ENCODE data around the gene RECK. TPM values are rescaled to one million over a fixed set of nuclear protein-coding genes. Genes with fewer than 3 reads are reported as not detected.

Gene RECK
- total RNA-seq, 1 experiment from 2014 or later = 19.4 TPM

DNA sequence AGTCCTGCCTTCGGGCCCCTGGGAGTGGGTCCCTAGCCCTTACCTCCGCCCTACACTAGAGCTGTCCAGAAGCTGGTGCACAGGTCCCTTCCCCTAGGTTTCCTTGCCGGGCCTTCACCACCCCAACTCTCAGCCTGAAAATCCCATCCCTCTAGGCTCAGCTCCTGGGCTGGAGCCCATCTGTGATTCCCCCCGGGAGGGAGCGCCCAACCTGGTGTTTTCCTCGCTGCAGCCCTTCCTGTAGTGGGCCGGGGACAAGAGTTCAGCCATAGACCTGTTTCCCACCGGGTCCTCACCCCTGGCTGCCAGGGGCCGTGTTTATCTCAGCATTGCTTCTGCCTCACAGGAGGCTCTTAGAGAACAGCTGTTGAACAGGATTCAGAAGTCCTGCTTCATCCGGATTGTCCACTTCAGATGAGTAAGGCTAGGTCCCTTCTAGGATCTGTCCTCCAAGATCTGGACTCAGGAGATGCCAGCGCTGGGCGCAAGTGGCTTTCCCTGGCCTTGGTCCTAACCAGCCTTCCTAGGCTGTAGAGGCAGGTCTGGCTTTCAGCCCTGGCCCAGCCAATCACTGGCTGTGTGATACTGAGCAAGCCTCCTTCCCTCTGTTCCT is 100.8 kb downstream of the RECK start:
- no peak for DNase-seq (ENCODE audit: low spot score)

DNA sequence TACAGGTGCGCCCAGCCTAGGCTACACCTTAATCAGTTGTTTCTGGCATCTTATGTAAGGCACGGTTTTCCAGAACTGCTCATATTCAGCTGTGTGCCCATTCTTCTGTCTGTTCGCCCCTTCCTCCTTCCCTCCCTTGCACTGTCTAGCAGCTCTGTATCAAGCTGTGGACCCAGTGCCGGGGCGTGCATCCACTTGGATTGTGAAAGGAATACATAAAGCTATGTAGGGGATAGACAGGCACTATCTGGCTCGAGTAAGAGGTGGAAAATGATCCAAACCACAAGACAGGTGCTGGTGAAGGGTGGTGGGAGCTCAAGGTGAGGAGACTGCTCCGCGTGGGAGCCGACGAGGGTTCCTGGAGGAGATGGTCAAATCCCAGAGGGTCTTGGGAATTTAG is 101.8 kb downstream of the RECK start:
- no peak for DNase-seq (ENCODE audit: low spot score)

DNA sequence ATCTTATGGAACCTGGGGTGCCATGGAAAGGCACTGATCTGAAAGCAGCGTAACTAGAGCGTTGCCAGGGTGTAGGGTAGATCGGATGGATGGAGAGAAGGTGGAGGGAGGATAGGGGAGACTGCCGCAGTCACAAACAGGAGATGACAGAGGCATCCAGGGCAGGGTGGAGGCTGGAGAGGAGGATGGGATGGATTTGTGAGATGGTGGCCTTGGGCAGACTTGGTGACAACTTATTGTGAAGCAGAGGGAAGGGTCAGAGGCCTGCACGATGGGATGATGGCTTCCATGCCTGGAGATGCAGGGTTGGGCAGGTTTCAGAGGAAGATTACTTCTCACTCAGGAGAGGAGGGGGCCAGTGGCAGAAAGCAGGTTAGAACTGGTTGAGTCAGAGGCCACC is 102.2 kb downstream of the RECK start:
- DNase-seq (ENCODE audit: low spot score) = no peak

DNA sequence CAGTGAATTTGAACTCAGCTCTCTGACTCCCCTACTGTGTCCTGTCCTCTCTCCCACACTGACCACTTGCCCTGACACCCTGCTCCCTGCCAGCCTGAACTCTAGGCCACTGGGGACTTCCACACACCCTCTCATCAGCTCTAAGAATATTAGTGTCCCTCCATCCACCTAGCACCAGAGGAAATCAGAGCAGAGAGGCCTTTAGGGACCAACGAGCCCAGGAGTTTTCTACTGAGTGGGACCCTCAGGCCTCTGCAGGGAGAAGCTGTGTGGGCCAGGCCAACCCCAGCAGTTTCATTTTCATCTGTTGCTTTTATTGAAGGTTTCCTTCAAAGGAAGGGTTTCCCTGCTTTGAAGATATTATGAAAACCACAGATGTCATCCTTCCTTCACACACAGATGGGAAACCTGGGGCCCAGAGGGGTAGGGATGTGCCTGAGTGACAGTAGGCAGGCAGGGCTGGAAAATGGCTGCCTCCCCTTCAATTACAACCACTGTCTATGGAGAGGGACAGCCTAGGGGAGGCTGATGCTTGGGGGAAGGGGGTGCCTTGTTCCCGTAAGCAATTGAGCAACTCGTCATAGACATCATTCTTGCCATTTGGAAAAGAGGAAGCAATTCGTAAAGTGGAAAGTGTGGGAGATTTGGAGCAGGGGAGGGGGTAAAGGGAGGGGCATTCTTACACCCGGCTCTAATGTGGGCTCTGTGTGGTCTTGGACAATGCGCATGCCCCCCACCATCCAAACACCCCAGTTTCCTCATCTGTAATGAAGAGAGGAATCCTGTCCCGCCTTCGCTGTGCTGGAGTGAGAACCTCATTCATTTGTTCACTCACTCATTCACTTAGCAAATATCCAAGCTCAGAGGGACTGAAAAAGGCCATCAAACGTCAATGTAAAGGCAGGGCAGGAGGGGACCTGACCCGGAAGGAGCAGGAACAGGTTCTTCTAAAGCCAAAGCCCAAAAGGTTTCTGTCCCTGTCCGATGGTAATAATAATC is 103.7 kb downstream of the RECK start:
- no peak for DNase-seq (ENCODE audit: low spot score)

DNA sequence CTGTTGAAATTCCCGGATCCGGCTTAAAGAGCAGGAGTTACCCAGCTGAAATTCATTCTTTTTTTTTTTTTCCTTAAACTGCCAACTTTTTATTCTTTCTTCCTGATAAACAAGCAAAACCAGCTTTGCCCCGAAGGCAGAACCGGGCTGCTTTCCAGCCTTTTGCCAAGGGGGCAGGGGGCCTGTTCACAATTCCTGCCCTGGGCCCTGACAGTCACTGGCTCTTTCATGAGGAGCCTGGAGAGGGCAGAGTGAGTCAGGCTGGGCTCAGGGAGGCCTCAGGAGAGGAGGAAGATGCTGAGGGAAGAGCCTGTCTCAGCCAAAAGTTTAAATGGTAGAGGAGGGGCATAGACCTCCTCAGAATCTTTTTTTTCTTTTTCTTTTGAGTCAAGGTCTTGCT is 104.6 kb downstream of the RECK start:
- peak; percentile 21 for DNase-seq (ENCODE audit: low spot score)

DNA sequence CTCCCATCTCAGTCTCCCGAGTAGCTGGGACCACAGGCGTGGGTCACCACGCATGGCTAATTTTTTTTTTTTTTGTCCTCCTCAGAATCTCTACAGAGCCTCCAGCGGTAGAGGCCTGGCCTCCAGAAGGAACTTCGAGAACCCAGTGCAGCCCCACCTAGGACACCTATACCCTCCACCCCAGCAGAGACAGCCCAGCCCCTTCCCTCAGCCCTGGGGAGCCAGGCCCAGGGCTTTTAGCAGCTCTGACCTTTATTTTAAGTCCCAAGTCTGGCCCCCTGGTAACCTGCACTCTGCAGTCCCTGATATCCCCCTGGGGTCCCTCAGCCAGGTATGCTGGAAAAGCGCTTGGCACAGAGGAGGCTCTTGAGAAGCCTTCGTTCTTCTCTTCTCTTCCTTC is 105.0 kb downstream of the RECK start:
- no peak for DNase-seq (ENCODE audit: low spot score)

DNA sequence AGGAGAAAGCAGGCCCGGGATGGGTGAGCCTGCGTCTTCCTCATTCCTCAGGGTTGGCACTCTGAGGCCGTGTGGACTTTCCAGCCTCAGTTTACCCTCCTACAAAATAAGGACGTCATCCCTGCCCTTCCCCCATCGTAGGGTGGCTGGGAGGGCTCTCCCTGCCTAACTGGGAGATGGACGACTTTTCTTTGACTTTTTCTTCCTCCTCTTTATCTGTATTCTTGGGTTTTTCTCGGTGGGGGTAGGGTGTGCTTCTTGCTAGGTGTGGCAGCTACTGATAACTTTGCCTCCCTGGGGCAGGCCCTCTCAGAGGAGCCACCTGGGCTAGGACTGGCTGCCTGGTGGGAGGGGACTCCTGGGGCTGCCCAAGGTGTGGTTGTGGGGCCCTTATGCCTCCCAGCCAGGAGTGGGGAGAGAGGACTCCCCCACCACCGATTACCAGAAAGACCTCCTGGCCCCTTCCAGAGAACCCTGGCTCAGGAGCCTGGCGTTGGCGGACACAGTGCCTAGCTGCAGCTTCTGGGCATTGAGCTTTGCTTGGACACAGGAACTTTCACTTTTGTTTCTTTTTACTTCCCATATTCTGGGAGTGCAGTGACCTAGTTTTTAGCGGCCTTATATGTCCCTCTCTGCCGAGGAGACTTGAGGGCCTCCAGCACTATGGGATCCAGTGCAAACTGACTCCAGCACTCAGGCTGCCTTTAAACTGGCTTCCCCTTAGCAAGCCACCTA is 106.0 kb downstream of the RECK start:
- DNase-seq (ENCODE audit: low spot score) = no peak

- no peak for DNase-seq (ENCODE audit: low spot score)
Observed at GRCh38 chr9:36143245-36143641, 106.5 kb downstream of the RECK start.

- DNase-seq (ENCODE audit: low spot score) = no peak
Observed at GRCh38 chr9:36144309-36145232, 107.9 kb downstream of the RECK start.

GRCh38 chr9:36145970-36146369 is 109.3 kb downstream of the RECK start:
- no peak for DNase-seq (ENCODE audit: low spot score)

- no peak for DNase-seq (ENCODE audit: low spot score)
Observed at GRCh38 chr9:36146651-36147050, 109.9 kb downstream of the RECK start.

- no peak for DNase-seq (ENCODE audit: low spot score)
Observed at GRCh38 chr9:36147441-36148175, 110.9 kb downstream of the RECK start.

DNA sequence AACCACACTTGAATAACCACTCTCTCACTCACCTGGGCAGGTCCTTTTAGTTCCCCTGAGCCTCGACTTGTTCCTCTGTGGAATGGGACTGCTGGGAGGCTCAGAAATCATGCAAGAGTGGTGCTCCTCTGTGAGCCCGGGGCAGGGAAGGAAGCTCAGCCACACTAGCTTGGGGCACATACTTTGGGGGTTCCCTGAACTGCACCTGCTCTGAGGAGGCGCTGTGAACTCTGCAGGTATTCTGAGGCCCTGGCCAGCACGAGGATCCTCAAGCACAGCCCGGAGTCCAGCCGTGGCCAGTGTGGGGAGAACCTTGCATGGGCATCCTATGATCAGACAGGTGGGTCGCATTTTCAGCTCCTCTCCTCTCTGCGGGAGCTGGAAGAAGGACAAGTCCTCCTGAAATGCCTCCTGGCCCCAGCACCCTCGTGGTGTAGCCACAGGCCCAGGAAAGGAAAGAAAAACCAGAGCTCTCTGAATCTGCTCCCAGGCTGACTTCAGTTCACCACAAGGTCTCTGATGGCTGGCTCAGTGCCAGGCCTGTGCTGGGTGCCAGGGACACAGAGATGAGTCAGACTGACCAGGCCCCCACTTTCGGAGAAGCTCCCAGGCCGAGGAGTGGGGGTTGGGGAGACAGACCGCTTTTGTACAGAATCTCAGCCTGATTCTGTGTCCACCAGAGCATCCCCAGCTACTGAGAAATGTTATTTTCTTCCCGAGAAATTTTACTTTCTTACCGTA is 111.8 kb downstream of the RECK start:
- DNase-seq (ENCODE audit: low spot score) = peak; percentile 97

DNA sequence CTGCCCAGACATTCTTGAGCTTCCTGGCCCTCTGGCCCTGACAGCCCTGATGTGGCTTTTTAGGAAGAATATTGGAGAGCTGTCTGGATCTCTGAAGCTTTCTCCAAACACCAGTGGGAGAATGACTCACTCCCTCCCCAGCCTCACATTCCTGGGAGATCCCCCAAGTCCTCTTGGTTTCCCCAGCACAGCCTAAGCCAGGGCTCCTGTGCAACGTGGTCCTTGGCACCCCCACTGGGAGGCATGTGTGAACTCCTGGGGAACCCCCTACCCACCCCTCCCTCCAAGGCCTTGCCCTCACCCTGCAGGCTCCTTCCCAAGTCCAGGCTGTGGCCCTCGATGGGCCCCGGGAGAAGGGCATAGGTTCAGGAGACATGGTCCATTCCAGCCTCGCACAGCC is 112.5 kb downstream of the RECK start:
- DNase-seq (ENCODE audit: low spot score) = peak; percentile 77

- DNase-seq (ENCODE audit: low spot score) = no peak
Observed at GRCh38 chr9:36150574-36151315, 114.0 kb downstream of the RECK start.

DNA sequence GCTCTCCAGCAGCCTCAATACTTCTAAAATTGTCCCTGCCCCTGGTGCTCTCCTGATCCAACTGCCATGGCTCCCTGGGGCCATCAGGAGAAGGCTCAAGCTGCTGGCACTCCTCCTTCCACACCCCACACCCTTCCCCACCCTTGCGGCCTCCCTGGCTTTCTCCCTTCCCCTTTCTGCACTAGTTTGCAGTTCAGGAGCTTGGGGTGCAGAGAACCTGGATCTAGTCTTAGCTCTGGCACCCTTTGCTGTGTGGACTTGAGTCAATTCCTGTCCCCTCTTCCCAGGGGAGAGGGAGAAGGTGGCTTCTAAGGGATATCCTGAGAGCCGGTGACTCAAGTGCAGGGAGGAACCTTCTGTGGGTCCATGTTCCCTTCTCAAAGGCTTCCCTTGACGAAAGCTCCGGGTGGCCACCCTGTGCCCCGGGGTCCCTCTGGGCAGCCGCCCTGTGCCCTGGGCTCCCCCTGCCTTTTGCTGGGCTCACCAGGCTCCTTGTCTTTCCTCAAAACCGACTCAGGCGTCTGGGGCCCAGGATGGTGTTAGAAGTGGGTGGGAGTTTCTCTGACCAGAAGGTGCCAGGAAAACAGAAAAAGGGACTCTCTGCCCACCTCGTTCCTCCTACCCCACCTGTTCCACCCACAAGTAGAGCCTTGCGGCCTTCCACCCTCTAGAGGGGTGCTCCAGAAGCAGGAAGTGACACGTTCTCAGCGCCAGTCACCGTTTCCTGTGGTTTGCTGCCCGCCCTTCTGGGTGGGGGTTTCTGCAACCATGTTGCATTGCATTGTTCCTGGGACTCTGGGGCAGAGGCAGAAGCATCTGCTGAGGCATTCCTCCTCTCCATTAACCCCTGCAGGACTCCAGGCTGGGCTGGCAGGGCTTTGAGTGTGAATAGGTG is 114.8 kb downstream of the RECK start:
- peak; percentile 86 for DNase-seq (ENCODE audit: low spot score)

DNA sequence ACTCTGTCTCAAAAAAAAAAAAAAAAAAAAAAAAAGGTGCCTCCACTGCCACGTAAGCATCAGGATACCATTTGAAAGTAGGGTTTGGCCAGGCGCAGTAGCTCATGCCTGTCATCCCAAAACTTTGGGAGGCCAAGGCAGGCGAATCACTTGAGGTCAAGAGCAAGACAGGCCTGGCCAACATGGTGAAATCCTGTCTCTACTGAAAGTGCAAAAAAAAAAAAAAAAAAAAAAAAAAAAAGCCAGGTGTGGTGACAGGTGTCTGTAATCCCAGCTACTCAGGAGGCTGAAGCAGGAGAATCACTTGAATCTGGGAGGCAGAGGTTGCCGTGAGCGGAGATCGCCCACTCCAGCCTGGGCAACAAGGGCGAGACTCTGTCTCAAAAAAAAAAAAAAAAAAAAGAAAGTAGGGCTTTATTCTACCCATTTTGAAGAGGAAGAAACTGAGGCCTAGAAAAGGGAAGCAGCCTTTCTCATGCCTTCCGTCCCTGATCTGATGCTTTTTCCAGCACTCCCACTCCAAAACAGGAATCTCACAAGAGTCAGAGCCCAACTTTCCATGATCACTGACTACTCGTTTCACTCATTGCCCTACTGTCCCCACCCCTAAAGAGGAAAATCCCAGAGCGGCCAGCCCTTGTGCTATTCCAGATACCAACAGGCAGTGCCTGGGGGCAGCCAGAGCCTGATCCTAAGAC is 116.2 kb downstream of the RECK start:
- DNase-seq (ENCODE audit: low spot score) = no peak

GRCh38 chr9:36153746-36154145 is 117.0 kb downstream of the RECK start:
- DNase-seq (ENCODE audit: low spot score) = no peak

Measured in A172 (cell line).